ENCODE measurements around the gene PIGR.
A peak's percentile ranks its signal among the peaks of the same experiment; 100 is the strongest.
"Not testable (repeated sequence)": the region's sequence is repeated elsewhere in the genome, so short reads cannot be mapped to it uniquely, and the experiment has no call there.

Gene PIGR

GRCh38 chr1:206933333-206933945 is 12.8 kb downstream of the PIGR start:
- DNase-seq, result no peak

- DNase-seq, result no peak
Measured at GRCh38 chr1:206932177-206932576, 14.1 kb downstream of the PIGR start.

- DNase-seq, result no peak
Measured at GRCh38 chr1:206931709-206932108, 14.6 kb downstream of the PIGR start.

GRCh38 chr1:206930210-206930798 is 16.0 kb downstream of the PIGR start:
- DNase-seq, result no peak

GRCh38 chr1:206929524-206929923 is 16.7 kb downstream of the PIGR start:
- no peak for DNase-seq

GRCh38 chr1:206926286-206926685 is 20.0 kb downstream of the PIGR start:
- DNase-seq, result no peak

GRCh38 chr1:206925106-206925736 is 21.0 kb downstream of the PIGR start:
- DNase-seq, result no peak

- DNase-seq, result no peak
Measured at GRCh38 chr1:206924592-206925105, 21.6 kb downstream of the PIGR start.

- DNase-seq, result not testable (repeated sequence)
Measured at GRCh38 chr1:206923961-206924557, 22.2 kb downstream of the PIGR start.

GRCh38 chr1:206923009-206923960 is 23.0 kb downstream of the PIGR start:
- no peak for DNase-seq

GRCh38 chr1:206922524-206922923 is 23.7 kb downstream of the PIGR start:
- DNase-seq, result no peak

- no peak for DNase-seq
Measured at GRCh38 chr1:206921772-206922265, 24.4 kb downstream of the PIGR start, which contains the start of gene FCMR. TSS of gene FCMR (minus strand) at chr1:206921941. CDS start at chr1:206921854, 87 bp downstream.

GRCh38 chr1:206918076-206918475 is 28.2 kb downstream of the PIGR start:
- DNase-seq, result no peak

- no peak for DNase-seq
Measured at GRCh38 chr1:206916000-206916709, 30.1 kb downstream of the PIGR start.

GRCh38 chr1:206915030-206915735 is 31.1 kb downstream of the PIGR start:
- no peak for DNase-seq

- no peak for DNase-seq
Measured at GRCh38 chr1:206913766-206914537, 32.3 kb downstream of the PIGR start.

GRCh38 chr1:206912445-206913095 is 33.7 kb downstream of the PIGR start:
- DNase-seq, result peak; percentile 76

GRCh38 chr1:206911064-206911663 is 35.1 kb downstream of the PIGR start:
- DNase-seq, result peak; percentile 47

GRCh38 chr1:206909883-206910318 is 36.4 kb downstream of the PIGR start:
- DNase-seq, result no peak

Data from NCI-H2227 treated with DMSO at 0.1 percent for 48 hours (cell line).